ENCODE data around the gene PCDHGA3.

The PCDHGA3 gene

DNA sequence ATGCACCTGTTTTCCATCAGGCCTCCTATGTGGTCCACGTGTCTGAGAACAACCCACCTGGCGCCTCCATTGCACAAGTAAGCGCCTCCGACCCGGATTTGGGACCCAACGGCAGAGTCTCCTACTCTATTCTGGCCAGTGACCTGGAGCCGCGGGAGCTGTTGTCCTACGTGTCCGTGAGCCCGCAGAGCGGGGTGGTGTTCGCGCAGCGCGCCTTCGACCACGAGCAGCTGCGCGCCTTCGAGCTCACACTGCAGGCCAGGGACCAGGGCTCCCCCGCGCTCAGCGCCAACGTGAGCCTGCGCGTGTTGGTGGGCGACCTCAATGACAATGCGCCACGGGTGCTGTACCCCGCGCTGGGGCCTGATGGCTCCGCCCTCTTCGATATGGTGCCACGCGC is 8.0 kb downstream of the PCDHGA3 start:
- in situ Hi-C loops (cut with HindIII; ENCODE audit: low sequenced_read_pairs), result no loop called here
- no peak for DNase-seq (ENCODE audit: low read depth, low spot score)

DNA sequence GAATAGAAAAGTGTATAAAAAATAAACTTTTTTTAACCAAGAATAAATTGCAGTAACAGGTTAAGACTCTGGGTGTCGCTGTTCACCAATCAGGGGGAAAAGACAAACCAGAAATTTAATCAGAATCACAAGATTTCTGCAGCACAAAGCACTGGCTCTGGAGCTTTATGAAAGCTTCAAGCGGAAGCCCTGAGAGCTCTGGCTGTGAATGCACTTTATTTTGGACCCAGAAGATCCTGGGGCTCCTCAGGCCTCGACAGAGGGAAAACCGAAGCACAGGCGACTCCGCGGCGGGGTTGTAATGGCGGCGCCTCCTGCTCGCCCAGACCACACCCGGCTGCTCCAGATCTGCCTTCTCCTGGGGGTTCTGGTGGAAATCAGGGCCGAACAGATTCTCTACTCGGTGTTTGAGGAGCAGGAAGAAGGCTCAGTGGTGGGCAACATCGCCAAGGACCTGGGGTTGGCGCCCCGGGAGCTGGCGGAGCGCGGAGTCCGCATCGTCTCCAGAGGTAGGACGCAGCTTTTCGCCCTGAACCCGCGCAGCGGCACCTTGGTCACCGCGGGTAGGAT is 11.4 kb downstream of the PCDHGA3 start, which contains the start of gene PCDHGA4:
TSS of gene PCDHGA4 (plus strand) at position 122 of the 570 bp plus-strand sequence. CDS start at position 209, 87 bp downstream.
- in situ Hi-C loops (cut with HindIII; ENCODE audit: low sequenced_read_pairs), result no loop called here
- H3K4me3 ChIP-seq (ENCODE audit: low read depth, low read length), result peak within 1 kb of the TSS; percentile 35
- no peak for DNase-seq (ENCODE audit: low read depth, low spot score)

More for the DNA sequence above, 8.0 kb downstream of the PCDHGA3 start:
- no peak overlapping the region for H3K4me3 ChIP-seq (ENCODE audit: low read depth, low read length)
- TF ChIP-seq, protein P1, sequence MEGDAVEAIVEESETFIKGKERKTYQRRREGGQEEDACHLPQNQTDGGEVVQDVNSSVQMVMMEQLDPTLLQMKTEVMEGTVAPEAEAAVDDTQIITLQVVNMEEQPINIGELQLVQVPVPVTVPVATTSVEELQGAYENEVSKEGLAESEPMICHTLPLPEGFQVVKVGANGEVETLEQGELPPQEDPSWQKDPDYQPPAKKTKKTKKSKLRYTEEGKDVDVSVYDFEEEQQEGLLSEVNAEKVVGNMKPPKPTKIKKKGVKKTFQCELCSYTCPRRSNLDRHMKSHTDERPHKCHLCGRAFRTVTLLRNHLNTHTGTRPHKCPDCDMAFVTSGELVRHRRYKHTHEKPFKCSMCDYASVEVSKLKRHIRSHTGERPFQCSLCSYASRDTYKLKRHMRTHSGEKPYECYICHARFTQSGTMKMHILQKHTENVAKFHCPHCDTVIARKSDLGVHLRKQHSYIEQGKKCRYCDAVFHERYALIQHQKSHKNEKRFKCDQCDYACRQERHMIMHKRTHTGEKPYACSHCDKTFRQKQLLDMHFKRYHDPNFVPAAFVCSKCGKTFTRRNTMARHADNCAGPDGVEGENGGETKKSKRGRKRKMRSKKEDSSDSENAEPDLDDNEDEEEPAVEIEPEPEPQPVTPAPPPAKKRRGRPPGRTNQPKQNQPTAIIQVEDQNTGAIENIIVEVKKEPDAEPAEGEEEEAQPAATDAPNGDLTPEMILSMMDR (IDR thresholded peaks at IDR 0.05; ENCODE audit: low read depth, low read length), result no peak

DNA sequence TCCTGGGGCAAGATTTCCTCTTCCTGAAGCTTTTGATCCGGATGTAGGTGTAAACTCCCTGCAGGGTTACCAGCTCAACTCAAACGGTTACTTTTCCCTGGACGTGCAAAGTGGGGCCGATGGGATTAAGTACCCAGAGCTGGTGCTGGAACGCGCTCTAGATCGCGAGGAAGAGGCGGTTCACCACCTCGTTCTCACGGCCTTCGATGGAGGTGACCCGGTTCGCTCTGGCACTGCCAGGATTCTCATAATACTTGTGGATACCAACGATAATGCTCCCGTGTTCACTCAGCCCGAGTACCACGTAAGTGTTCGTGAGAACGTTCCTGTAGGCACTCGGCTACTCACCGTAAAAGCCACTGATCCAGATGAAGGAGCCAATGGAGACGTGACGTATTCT is 12.0 kb downstream of the PCDHGA3 start:
- in situ Hi-C loops (cut with HindIII; ENCODE audit: low sequenced_read_pairs), result no loop called here
- H3K4me3 ChIP-seq (ENCODE audit: low read depth, low read length), result peak overlapping the region; percentile 35
- TF ChIP-seq, protein P1 (IDR thresholded peaks at IDR 0.05; ENCODE audit: low read depth, low read length), result no peak
- DNase-seq (ENCODE audit: low read depth, low spot score), result no peak

More for the DNA sequence above, 11.4 kb downstream of the PCDHGA3 start, which contains the start of gene PCDHGA4:
- TF ChIP-seq, protein P1 (IDR thresholded peaks at IDR 0.05; ENCODE audit: low read depth, low read length), result peak; percentile 43

DNA sequence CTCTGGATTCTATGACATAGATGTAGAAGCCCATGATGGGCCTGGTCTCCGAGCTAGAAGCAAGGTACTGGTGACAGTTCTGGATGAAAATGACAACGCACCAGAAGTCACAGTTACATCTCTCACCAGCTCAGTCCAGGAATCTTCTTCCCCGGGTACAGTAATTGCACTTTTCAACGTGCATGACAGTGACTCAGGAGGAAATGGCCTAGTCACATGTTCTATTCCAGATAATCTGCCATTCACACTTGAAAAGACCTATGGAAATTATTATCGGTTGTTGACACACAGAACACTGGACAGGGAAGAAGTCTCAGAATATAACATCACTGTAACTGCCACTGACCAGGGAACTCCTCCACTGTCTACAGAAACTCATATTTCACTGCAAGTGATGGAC is 12.5 kb downstream of the PCDHGA3 start:
- in situ Hi-C loops (cut with HindIII; ENCODE audit: low sequenced_read_pairs), result no loop called here
- TF ChIP-seq, protein P1 (IDR thresholded peaks at IDR 0.05; ENCODE audit: low read depth, low read length), result no peak
- no peak overlapping the region for H3K4me3 ChIP-seq (ENCODE audit: low read depth, low read length)
- DNase-seq (ENCODE audit: low read depth, low spot score), result no peak

DNA sequence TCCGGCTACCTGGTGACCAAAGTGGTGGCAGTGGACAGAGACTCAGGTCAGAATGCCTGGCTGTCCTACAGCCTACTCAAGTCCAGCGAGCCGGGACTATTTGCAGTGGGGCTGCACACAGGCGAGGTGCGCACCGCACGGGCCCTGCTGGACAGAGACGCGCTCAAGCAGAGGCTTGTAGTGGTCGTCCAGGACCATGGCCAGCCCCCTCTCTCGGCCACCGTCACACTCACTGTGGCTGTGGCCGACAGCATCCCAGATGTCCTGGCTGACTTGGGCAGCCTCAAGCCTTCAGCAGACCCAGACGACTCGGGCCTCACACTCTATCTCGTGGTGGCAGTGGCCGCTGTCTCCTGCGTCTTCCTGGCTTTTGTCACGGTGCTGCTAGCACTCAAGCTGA is 13.3 kb downstream of the PCDHGA3 start:
- no peak overlapping the region for H3K4me3 ChIP-seq (ENCODE audit: low read depth, low read length)
- in situ Hi-C loops (cut with HindIII; ENCODE audit: low sequenced_read_pairs), result no loop called here
- no peak for DNase-seq (ENCODE audit: low read depth, low spot score)
- TF ChIP-seq, protein P1 (IDR thresholded peaks at IDR 0.05; ENCODE audit: low read depth, low read length), result no peak

DNA sequence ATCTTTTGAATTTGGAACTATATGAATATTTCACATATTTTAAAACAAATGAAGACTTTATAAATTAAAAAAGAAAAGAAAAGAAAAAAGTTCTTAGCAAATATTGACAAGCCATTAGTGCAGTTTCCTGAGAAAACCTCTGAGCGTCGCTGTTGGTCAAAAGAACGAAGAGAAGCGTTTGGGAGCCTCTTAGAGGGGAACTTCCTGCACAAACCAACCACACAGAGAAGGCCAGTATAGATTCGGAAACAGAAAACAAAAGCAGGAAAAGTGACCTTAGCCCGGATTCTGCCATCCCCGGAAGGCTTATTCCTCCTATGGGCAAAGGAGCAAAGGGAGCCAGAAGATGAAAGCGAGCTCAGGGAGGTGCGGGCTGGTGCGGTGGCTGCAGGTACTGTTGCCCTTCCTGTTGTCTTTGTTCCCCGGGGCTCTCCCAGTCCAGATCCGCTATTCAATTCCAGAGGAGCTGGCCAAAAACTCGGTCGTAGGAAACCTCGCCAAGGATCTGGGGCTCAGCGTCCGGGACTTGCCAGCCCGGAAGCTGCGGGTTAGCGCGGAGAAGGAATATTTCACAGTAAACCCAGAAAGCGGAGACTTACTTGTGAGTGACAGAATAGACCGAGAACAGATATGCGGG is 16.3 kb downstream of the PCDHGA3 start, which contains the start of gene PCDHGB2:
TSS of gene PCDHGB2 (plus strand) at position 205 of the 637 bp plus-strand sequence. CDS start at position 347, 142 bp downstream.
- peak within 1 kb of the TSS; percentile 32 for H3K4me3 ChIP-seq (ENCODE audit: low read depth, low read length)
- in situ Hi-C loops (cut with HindIII; ENCODE audit: low sequenced_read_pairs), result no loop called here
- peak; percentile 33 for DNase-seq (ENCODE audit: low read depth, low spot score)
- TF ChIP-seq, protein P1 (IDR thresholded peaks at IDR 0.05; ENCODE audit: low read depth, low read length), result peak; percentile 38
